GM08714 (cell line): ENCODE results near the gene RALB.

Experiments
- H3K4me3 ChIP-seq: fragments of 200-500 bp; sonication (Bioruptor generic); 2 replicates; pipeline ENCODE4 v1.5.1; 2014; ENCODE audit warnings: mild to moderate bottlenecking, low read length, inconsistent platforms
- ZNF274 ChIP-seq: IDR thresholded peaks from 2 replicates; pipeline ENCODE4 v1.6.1; 2012; ENCODE audit warnings: mild to moderate bottlenecking, low read depth, low read length

Gene RALB

DNA sequence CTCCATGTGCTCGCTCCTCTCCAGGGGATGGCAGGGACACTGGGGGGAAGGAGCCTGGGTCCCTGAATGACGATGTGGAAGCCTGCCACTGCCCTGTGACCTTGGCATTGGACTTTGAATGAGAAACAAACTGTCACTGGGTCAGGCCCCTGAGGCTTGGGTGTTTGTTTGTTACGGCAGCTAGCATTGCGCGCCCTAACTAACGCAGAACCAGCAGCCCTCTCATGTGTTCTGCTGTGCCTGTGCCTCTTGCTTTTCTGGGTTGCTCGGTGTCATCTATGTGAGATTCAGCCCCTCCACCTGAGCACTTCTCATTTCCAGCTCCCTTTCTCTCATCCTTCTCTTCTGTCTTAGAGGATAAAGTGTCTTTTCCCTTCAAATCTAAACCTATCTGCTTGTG lies 69.7 kb downstream of the RALB start:
- H3K4me3 ChIP-seq = no peak overlapping the region
- TF ChIP-seq ZNF274 = no peak

DNA sequence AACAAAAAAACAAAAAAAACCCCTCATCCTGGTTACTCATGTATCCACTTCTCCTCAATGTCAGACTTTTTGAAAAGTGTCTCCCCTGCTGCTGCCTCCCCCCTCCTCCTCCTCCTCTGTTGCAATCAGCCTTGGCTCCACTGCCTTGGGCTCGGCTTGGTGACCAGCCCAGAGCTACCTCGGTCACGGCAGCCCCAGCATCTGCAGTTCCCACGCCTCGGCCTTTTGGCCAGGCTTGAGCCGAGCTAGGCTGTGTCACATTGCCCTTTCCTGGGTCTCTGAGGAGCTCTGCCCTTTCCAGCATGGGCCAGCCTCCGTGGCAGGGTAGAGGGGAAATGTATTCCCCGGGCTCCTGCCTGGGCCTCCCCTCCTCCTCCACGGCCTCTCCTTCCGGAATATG lies 70.6 kb downstream of the RALB start:
- TF ChIP-seq ZNF274 = no peak

DNA sequence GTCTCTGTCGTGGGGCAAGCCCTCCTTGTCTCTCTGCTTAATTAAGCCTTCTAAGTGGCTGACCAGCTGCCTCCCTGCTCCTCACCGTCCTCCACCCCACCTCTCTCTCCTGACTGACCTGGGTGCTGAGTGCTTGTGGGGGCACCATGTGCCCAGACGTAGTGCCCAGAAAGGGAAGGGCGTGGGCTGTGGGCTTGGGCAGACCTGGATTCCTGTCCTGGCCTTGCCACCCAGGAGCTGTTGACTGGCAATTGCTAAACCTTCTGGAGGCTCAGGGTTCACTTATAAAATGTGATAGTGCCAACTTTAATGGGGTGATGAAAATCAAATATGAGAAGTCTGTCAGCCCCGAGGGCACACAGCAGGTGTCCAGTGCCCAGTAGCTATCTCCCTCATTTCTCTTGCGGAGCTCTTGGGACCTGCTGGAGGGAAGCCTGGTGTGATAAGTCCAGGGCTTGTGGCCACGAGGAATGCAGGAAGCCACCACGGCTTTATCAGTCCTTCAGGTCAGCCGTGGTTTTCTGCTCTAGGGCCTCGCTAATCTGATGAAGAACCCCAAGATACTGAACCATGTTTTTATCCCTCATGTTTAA lies 71.3 kb downstream of the RALB start:
- no peak for TF ChIP-seq ZNF274
- H3K4me3 ChIP-seq = no peak overlapping the region

More for the DNA sequence above, 70.6 kb downstream of the RALB start:
- H3K4me3 ChIP-seq = no peak overlapping the region

DNA sequence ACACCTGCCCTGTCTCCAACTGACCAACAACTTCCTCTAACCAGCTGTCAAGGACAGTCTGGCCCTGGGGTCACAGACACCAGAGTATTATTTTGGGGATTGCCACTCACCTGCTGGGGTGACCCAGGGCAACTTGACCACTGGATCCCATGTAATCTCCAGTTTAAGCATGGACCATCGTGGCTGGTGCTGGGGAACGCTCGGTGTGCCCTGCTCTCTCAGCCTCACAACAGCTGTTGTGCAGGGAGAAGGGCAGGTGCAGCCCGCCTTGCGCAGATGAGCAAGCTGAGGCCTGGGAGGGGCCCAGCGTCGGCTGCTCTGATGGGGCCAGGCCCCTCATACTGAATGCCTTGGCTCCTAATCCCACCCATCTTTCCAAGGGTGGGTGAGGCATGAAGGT lies 72.3 kb downstream of the RALB start:
- H3K4me3 ChIP-seq = no peak overlapping the region
- TF ChIP-seq ZNF274 = no peak

DNA sequence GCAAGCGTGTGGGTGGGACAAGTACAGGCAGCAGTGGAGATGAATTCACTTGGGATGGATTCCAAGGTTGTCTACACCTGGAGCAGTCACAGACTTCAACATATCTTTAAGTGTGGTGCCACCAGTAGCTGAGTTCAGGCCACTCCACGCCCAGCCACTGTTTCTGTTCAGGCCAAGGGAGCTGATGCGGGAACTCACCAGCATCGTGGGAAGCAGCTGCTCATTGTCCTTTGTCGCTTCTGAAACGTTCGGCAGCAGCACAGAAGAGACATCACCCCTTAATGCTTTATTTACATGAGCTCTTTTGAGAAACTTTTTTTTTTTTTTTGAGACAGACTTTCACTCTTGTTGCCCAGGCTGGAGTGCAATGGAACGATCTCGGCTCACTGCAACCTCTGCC lies 73.4 kb downstream of the RALB start:
- no peak overlapping the region for H3K4me3 ChIP-seq
- TF ChIP-seq ZNF274 = no peak

DNA sequence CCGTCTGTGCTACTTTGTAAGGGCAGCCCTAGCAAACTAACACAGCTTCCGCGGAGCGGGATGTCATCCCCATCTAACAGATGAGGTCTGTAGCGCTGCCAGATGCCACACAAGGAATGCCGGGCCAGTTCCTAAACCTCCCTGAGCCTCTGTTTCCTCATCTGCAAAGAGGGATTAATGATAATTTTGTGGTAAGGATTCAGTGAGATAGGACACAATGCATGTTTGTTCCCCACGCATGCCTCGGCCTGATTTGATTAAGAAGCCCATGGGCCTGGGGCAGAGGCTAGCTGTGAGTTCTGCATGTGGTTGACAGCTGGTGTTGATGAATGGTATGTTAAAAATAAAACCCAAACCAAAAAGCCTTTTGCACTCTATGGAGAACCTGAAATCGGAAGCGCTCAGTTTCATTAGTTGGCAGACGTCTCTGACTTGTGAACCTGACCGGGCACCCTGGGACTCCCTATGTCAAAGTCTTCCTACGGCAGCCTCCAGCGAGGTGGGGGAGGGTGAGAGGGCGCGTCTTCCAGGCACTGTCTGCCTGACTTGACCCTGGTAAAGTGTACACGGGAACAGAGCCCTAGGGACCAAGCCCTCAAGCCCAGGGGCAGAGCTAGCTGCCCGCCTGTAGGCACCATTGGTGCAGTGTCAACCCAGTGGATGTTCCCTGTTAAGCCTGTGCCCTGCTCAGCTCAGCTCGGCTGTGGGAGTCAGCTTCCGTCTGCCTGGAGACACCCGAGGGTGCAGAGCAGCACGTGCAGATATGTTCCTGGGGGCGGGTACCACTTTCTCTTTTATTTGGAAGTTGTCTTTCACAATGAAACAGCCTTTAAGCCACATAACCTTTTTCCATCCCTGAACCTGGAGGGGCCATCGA lies 78.5 kb downstream of the RALB start:
- no peak overlapping the region for H3K4me3 ChIP-seq
- no peak for TF ChIP-seq ZNF274

DNA sequence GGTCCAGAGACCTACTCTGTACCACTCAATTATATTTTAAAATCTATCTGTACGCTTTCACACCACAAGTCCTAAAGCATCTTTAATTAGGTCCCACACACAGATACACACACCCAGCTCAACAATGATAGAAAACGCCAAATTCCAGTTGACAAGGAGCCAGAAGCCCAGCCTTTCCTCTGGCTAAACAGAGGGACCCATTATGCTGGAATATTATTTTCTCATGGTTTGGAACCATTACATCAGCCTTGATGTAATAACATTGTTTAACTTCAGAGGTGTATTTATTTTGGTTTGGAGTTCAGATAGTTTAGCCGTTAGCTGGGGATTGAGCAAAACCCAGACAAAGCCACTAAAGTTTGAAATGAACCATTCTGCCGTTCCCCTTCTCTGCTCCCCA lies 79.3 kb downstream of the RALB start:
- no peak for TF ChIP-seq ZNF274
- no peak overlapping the region for H3K4me3 ChIP-seq

DNA sequence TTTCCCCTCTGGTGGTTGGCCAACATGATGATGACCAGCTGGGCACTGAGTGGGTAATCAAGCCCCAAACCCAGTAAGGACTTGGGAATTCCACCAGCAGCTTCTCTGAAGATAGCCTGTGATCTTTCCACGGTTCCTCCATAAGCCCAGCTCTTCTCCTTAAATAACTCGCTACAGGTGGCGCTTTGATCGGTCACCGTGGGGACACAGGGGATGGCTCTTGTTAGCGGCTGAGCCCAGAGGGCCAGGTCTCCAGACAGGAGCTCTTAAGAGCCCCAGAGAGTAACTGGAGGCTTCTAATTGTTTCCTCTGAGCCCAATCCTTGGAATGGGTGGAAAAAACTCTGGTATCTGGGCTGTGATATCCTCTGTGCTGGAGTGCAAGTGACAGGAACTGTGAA lies 79.7 kb downstream of the RALB start:
- no peak for TF ChIP-seq ZNF274
- H3K4me3 ChIP-seq = no peak overlapping the region

DNA sequence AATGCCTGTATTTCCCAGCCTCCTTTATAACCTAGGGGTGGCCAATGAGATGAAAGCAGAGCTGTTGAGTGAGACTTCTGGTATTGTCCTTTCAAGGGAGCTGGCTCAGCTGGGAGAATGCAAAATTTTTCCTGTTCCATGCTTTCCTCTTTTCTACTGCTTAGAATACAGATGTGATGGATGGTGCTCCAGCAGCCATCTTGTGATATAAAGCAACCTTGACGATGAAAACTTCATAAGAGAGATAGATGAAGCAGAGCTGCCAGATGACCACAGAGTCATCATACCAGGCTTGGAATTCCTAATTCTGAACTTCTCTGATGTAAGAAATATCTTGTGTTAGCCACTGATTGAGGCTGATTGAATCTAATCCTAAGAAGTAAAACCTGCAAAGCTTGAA lies 81.4 kb downstream of the RALB start:
- H3K4me3 ChIP-seq = no peak overlapping the region
- no peak for TF ChIP-seq ZNF274

DNA sequence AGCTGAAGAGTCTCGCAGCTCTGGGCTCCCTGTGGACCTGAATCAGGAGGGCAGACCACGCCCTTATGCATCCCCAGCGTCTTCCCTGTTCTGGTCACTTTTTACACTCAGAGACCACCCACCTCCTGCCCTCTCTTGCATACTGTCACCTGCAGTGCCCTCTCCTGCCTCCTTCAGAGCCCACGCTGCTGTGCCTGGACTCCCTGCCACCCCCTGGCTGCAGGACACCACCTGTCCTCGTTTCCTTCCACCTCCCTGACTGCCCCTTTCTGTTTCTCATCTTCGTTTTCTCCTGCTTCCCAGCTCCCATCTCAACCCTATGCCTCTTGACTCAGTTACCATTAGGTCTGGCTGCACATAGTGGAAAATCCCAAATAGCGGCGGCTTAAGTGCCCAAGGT lies 84.1 kb downstream of the RALB start:
- TF ChIP-seq ZNF274 = no peak

DNA sequence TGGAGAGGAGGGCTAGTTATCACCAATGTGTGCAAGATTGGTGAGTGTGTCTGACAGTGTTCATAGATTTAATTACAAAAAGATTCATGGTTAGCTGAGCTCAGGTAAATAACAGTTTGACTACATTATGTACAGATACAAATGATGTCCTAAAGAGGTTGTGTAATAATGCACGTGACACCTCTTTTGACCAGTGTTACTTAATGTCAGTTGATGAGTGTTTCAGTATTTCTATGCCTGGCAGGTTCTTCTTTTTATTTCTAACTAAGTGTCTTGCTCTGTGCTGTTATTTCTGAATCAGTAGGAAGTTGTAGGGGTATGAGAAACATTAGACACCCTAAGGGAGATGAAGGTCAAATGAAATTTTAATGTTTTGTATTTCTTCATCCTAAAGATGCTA lies 85.4 kb downstream of the RALB start:
- no peak for TF ChIP-seq ZNF274
- H3K4me3 ChIP-seq = no peak overlapping the region

More for the DNA sequence above, 84.1 kb downstream of the RALB start:
- no peak overlapping the region for H3K4me3 ChIP-seq

DNA sequence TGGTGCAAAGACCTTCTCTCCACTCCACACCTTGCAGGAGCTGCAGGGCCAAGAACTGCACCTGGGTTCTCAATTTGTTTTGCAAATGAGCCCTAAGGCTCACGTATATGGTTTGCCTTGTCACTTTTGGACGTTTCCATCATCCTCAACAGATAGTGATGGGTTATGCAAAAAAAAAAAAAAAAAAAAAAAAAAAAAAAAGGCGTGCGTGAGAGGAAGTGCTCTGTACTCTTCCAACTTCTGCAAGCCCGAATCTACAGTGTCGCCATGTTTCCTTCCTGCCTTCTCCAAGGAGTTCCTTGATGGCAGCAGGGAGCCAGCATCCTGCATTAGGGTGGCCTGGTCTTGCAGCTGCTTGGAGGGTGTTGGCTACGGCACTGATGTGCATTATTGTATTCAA lies 89.3 kb downstream of the RALB start:
- H3K4me3 ChIP-seq = no peak overlapping the region
- no peak for TF ChIP-seq ZNF274

DNA sequence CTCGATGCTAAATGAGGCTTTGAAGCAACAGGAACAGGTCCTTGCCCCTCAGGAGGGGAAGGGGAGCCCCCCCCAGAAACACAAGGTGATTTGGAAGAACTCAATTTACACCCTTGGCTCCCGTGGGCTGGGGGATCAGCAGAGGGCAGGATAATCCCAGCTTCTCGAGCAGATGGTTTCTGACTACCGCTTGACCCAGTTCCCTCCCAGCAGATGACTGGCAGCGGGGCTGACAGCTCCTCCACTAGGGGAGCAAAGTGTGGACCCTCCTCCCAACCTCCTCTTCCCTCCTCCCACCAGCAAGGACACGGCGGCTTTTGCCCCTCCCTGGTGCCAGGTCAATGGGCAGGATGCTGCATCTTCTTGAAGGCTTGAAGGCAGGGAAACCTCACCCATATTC lies 89.8 kb downstream of the RALB start:
- no peak overlapping the region for H3K4me3 ChIP-seq
- TF ChIP-seq ZNF274 = no peak

DNA sequence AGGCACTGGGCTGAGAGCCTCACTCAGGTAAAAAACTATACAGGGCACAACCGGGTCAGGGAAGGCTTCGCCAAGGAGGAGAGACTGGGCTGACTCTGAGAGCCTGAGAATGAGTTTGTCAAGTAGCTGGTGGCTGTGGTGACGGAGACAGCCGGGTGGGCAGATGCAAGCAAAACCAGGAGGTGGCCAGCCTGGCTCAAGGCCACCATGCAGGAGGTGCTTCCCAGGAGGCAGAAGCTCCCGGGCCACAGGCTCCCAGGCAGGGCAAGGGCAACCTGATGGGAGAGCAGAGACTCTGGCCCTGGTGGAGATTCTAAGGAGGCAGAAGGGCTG lies 90.4 kb downstream of the RALB start:
- no peak overlapping the region for H3K4me3 ChIP-seq
- TF ChIP-seq ZNF274 = no peak

DNA sequence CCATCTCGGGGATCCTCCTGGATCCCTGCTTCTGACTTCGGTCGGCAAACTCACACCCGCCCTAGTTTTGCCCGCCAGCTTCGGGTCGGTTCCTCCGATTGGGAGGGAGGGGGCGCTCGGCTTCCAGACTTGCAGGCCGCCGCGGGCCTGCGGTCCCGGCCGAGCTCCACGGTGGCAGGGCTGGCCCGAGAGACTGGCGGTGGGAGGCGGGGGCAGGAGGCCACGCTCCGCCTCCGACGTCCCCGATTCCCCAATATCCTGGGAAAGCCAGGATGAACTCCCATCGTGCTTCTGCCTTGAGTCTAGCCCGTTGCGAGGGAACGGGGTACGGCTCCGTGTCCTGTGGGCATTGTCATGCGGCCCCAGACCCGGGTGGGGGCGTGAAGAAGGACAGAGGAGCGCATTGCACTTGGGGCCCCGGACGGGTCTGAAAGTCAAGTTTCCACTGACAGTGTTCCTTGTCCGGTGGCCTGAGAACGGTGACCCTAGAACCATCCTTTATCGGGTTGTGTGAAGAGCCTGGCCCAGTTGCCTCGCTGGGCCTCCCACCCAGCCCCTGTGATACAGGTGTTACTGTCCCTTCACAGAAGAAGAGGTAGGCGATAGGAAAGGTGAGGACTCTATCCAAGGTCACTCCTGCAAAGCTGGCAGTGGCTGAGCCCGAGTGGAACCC lies 90.9 kb downstream of the RALB start:
- no peak overlapping the region for H3K4me3 ChIP-seq
- no peak for TF ChIP-seq ZNF274
